Measurements from ENCODE around the gene PKD2L1.

The PKD2L1 gene

GRCh38 chr10:100340948-100341847 lies 11.2 kb upstream of the PKD2L1 start:
- TF ChIP-seq CTCF (IDR thresholded peaks at IDR 0.05; ENCODE audit: extremely low read depth, missing control alignments): no peak
- no peak for DNase-seq (ENCODE audit: low spot score)

GRCh38 chr10:100339236-100339635 lies 9.2 kb upstream of the PKD2L1 start:
- TF ChIP-seq CTCF (IDR thresholded peaks at IDR 0.05; ENCODE audit: extremely low read depth, missing control alignments): no peak
- peak; percentile 53 for DNase-seq (ENCODE audit: low spot score)

GRCh38 chr10:100338434-100339036 lies 8.5 kb upstream of the PKD2L1 start:
- peak; percentile 81 for TF ChIP-seq CTCF (IDR thresholded peaks at IDR 0.05; ENCODE audit: extremely low read depth, missing control alignments)
- peak; percentile 78 for DNase-seq (ENCODE audit: low spot score)

- no peak for TF ChIP-seq CTCF (IDR thresholded peaks at IDR 0.05; ENCODE audit: extremely low read depth, missing control alignments)
- DNase-seq (ENCODE audit: low spot score): no peak
These were observed 4.7 kb upstream of the PKD2L1 start for GRCh38 chr10:100334762-100335161.

GRCh38 chr10:100333661-100334440 lies 3.8 kb upstream of the PKD2L1 start:
- DNase-seq (ENCODE audit: low spot score): no peak
- TF ChIP-seq CTCF (IDR thresholded peaks at IDR 0.05; ENCODE audit: extremely low read depth, missing control alignments): no peak

DNA sequence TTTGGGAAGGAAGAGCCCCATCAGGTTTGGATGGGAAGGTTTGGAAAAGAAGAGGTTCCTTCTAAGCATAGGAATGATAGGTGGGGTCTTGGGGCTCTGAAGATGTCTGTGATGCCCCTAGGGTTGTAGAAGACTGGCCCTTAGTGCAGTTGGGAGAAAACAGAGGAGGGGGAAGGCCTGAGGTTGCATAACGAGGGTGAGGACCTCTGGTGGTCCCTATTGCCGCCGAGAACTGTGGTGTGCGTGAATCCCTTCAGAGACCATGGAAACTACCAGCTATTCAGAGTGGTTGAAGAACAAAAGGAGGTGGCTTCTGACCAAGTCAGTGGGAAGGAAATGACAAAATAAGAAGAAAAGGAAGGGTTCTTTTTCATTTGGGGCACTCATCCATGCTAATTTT lies 3.1 kb upstream of the PKD2L1 start:
- no peak for TF ChIP-seq CTCF (IDR thresholded peaks at IDR 0.05; ENCODE audit: extremely low read depth, missing control alignments)
- no peak for DNase-seq (ENCODE audit: low spot score)

GRCh38 chr10:100328198-100328597 lies 1.8 kb downstream of the PKD2L1 start:
- TF ChIP-seq CTCF (IDR thresholded peaks at IDR 0.05; ENCODE audit: extremely low read depth, missing control alignments): no peak
- no peak for DNase-seq (ENCODE audit: low spot score)
